ENCODE data around the gene NFIA.

DNA sequence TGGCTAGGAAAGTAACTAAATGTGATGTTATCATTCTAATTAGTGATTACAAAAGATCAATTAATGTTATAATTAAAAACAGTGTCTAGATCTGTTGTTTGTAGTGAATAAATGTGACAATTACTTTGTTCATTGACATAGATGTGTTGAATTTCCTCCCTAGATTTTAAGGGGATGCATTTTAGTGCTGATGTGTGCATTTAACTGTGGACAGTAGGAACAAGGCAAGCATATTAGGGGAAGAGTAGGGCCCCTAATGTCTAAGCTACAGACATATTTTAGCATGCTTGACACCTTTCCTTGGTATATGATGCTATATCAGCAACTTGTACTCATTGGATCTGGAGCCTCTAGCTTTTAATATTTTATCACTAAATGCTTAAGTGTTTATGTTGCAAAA is 48.9 kb downstream of the NFIA start:
- no peak for TF ChIP-seq CTCF (IDR thresholded peaks at IDR 0.05)
- no peak for TF ChIP-seq POLR2AphosphoS5 (IDR thresholded peaks at IDR 0.05)
- no peak for TF ChIP-seq POLR2A (IDR thresholded peaks at IDR 0.05)

Data from upper lobe of left lung (tissue), 4 donors.